Measurements from ENCODE around the gene NOS2. TPM values are rescaled to one million over a fixed set of nuclear protein-coding genes. Genes with fewer than 3 reads are reported as not detected.
"Not testable (repeated sequence)": the region's sequence is repeated elsewhere in the genome, so short reads cannot be mapped to it uniquely, and the experiment has no call there.

Gene NOS2
- total RNA-seq, 2 experiments from 2014 or later = 0.04 TPM; not detected in 1

GRCh38 chr17:27822108-27822507 is 21.8 kb upstream of the NOS2 start:
- CTCF ChIA-PET, POLR2A ChIA-PET: not testable (repeated sequence)

DNA sequence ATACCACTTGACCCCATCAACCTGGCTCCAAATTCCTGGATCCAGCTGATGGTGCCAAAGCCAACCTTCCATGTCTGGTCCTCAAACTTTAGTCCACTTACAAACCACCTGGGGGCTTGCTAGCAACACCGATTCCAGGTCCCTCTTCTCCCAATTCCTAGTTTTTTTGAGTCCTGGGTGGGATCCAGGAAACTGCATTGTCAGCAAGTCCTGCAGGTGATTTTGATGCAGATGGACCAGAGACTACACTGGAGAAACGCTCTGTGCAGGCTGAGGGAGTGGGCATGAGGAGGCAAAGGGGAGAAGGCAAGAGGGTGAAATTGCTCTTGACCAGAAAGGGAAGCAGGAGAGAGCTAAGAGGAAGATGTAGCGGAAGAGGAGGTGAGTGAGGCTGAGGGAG is 21.0 kb upstream of the NOS2 start:
- CTCF ChIA-PET = no interaction called here

DNA sequence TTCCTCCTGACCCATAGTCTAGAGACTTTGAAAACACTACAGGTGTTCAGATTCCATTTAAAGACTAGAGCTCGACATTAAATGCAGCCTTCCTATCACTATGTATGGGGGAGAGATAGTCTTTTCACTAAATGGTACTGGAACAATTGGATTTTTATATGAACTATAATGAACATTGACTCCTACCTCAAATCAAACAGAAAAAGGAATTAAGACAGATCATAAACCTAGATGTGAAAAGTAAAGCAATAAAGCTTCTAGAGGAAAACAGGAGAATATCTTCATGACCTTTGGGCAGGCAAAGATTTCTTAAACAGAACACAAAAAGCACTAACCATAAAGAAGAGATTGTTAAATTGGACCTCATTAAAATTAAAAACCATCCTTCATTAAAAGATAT is 18.8 kb upstream of the NOS2 start:
- ChIA-PET CTCF (no interaction called here), POLR2A (interaction anchor here (0.6 kb wide), 1 partner anchor 110 kb away, joined by 3 read pairs; no protein-coding TSS in a partner anchor)

More for the DNA sequence above, 21.0 kb upstream of the NOS2 start:
- POLR2A ChIA-PET = no interaction called here

GRCh38 chr17:27818401-27819105 is 18.2 kb upstream of the NOS2 start:
- ChIA-PET CTCF (no interaction called here), POLR2A (interaction anchor here (0.6 kb wide), 1 partner anchor 109 kb away, joined by 3 read pairs; no protein-coding TSS in a partner anchor)

GRCh38 chr17:27817731-27818130 is 17.4 kb upstream of the NOS2 start:
- CTCF ChIA-PET = no interaction called here
- POLR2A ChIA-PET = no interaction called here

DNA sequence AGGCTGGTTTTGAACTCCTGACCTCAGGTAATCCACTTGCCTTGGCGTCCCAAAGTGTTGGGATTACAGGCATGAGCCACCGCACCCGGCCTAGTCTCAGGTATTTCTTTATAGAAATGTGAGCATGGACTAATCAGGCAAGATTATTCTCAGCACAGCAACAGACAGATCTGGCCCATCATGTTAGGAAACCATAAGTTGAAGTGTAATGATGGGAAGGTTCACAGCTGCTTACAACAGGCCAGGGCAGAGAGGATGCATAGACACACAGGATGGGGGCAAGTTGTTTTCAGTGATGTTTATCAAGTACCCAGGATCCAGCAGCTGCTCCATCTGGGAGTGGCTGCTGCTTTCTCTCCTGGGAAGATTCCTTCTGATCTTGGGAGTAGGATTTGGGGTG is 16.6 kb upstream of the NOS2 start:
- POLR2A ChIA-PET = no interaction called here
- CTCF ChIA-PET = no interaction called here

DNA sequence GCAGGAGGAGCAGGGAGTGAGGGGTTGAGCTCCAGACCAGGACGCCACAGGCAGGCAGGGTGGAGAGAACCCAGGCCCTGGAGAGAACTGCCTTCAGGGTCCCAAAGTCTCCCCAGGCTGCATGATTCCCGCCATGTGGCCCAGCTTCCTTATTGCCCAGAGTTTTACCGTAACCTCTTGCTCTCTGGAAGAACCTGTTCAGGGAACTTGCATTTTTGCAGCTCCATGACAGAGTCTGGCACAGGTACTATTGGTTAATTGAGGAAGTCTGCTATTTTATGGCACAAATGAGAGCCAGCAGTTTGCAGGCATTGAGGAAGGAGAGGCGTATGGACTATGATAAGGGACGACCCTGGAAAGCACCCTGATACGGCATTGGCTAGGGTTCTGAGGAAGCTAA is 11.6 kb upstream of the NOS2 start:
- CTCF ChIA-PET = interaction anchor here (13.1 kb wide), 1 partner anchor 70 kb away, joined by 194 read pairs; no protein-coding TSS in a partner anchor
- POLR2A ChIA-PET = interaction anchor here (0.7 kb wide), 1 partner anchor 269 kb away, joined by 3 read pairs; no protein-coding TSS in a partner anchor

DNA sequence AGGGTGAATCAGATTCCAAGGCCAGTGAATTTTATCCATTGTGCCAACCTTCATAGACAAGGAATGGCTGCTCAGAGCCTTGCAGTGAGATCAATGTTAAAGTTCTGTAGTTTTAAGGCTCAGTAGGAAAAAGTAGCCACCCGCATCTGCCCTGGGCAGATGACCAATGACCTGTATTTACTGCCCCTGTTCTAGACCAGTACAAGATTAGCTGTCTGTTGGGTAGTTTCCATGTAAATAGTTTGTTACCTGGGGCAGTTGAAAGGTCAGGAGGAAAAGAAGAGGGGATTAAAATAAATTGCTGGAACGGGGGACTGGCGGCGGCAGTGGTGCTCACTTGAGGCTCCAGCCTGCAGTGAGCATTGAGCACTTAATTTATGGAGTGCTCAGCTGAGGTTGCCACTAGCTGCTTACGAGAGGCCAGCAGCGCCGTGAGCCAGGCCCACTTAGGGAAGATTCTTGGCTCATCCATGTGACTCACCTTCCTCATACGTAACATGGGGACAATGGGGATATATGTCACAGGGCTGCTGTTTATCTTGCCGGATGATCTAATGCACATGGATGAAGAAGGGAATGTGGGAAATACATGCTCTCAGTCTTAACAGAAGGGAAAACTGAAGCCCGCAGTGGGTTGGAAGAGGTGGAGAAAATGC is 10.7 kb upstream of the NOS2 start:
- CTCF ChIA-PET = interaction anchor here (0.6 to 13.1 kb wide), 2 partner anchors 8 to 71 kb away, joined by 3 to 194 read pairs; no protein-coding TSS in a partner anchor
- POLR2A ChIA-PET = interaction anchor here (1.1 kb wide), 1 partner anchor 35 kb away, joined by 3 read pairs; no protein-coding TSS in a partner anchor

DNA sequence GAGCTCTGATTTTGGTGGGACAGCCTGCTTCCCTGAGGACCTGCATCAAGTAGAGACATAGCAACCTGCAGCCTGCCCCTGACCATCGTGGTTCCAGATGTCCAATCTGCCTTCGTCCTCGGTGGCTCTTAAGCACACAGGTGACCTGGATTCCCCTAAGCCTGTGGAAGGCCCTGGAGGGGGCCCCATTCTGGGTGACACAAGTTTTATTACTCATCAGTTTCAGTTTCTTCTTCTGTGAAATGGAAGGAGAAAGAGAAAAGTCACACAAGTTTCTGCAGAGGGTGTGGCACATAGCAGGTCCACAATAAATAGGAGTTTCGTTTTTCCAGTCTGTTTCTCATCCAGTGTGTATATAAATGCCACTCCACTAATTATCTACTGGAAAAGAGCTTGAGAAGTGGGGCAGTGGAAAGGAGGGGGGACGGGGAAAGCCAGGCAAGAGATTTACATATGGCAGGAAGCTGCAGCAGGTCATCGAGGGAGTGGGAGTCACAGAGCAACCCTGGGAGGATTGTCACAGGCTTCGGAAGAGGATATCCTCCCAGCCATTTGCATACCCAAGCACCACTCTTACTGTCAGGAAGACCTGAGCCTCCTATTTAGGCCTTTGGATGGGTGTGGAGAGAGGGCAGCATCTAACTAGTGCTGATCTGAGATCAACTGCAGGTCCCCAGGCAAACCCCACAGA is 10.0 kb upstream of the NOS2 start:
- CTCF ChIA-PET = interaction anchor here (13.1 kb wide), 1 partner anchor 72 kb away, joined by 194 read pairs; no protein-coding TSS in a partner anchor
- POLR2A ChIA-PET = interaction anchor here (1.1 kb wide), 1 partner anchor 36 kb away, joined by 3 read pairs; no protein-coding TSS in a partner anchor

DNA sequence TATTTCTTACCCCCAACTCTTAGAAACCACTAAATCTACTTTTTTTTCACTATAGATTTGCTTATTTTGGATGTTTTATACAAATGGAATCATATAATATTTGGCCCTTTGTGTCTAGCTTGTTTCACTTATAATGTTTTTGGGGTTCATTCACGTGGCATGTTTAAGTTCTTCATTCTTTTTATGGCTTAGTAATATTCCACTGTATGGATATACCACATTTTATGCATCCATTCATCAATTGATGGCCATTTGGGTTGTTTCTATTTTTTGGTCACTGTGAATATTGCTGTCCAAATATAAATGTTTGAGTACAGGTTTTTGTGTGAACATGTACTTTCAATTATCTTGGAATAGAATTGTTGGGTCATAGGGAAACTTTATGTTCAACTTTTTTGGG is 9.2 kb upstream of the NOS2 start:
- ChIA-PET POLR2A (no interaction called here), CTCF (interaction anchor here (13.1 kb wide), 1 partner anchor 73 kb away, joined by 194 read pairs; no protein-coding TSS in a partner anchor)

- ChIA-PET POLR2A (no interaction called here), CTCF (interaction anchor here (1.5 to 13.1 kb wide), 4 partner anchors 10 to 85 kb away, joined by 6 to 194 read pairs (median 22); partner anchors contain the start of gene LYRM9)
Measured at GRCh38 chr17:27808628-27809027, 8.3 kb upstream of the NOS2 start.

DNA sequence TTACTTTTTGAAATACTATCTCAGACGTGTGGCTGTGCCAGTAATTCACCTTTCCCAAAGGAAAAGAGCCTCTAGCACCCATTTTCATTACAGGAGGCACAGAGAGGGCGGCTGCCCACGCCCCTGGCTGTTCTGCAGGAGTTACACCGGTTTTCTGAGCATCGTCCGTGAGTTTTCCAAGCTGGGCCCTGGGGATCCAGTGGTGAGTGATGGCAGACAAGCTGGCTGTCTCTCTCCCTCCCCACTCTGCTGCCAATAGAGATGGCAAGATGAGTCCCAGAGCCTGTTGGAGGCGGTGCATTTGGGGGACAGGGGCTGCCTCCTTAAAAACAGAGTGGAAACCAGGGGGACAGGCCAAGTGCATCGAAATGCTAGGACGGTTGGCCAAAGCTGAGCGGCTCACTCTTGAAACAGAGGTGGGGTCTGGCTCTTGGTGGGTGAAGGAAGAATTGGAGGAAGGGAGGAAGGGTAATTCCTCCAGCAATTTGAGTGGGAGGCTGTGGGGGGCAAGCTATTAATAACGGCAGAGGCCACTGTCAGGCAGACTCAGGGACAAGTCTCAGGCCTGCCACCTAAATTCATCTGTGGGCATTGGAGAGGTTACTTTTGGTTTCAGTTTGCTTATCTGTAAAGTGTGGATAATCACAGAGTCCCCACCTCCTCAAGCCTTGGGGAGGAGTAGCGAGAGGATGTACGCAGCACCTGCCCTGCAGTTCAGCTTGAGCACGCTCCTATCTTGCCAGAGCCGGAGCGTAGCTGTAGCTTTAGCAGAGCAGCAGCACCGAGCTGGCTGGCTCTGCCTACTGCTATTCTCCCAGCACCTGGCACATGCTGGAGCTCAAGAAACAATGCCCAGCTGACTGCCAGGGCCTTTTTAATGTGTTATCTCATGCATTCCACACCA is 7.5 kb upstream of the NOS2 start:
- ChIA-PET CTCF (interaction anchor here (0.9 to 13.1 kb wide), 5 partner anchors 10 to 85 kb away, joined by 3 to 194 read pairs (median 6); partner anchors contain the start of gene LYRM9), POLR2A (interaction anchor here (0.5 kb wide), 1 partner anchor 9 kb away, joined by 3 read pairs; no protein-coding TSS in a partner anchor)

DNA sequence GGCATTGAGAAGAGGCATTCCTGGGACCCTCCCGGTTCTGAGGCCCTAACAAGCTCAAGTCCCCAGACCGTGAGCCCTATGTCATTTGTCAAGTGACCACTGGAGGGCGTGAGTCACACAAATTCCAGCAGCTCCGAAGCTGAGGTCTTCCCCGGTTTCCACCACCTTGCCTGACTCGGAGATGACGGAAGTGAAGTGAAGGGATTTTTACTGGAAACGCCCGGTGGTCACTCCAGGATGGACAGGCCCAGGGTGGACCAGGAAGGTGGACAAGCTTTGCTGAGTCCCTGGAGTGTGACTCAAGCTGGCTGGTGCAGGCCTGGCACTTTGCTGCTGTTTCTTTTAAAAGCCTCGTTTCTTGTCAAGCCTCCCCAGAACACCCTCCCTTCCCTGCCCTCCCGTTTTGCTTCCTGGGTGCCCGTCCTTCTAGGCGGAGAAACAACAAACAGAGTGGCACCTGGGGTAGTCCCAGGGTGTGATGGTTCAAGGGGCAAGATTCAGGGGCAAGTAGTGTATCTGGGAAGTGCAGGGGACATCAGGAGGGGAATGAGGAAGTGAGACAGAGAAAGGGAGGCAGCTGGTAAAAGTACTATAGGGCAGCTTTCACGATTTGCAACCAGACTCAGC is 5.3 kb upstream of the NOS2 start:
- ChIA-PET CTCF (interaction anchor here (0.8 to 13.1 kb wide), 13 partner anchors 9 to 488 kb away, joined by 3 to 194 read pairs (median 4); partner anchors contain the start of gene LYRM9), POLR2A (interaction anchor here (1.0 to 1.5 kb wide), 2 partner anchors 74 to 88 kb away, joined by 3 to 8 read pairs; partner anchors contain the start of gene LYRM9)

DNA sequence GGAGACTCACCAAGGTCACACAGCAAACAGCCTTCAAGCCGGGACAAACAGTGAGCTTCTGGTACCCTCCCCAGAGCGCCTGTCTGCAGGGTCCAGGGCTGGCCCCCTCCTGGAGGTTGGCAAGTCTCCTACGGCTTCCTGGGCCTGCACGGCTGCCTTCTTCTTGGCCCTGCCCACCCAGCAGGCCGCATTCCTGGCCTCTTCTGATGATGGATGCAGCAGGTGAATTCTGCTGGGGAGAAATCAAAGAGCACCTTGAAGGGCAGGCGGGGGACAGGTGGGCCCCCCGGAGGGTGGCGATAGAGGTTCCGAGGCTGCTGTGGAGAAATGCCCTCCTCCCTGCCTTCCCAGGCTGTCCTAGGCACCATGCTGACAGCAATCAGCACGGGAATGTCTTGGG is 3.8 kb upstream of the NOS2 start:
- ChIA-PET CTCF (interaction anchor here (13.1 kb wide), 1 partner anchor 78 kb away, joined by 194 read pairs; no protein-coding TSS in a partner anchor), POLR2A (interaction anchor here (0.6 kb wide), 1 partner anchor 1303 kb away, joined by 17 read pairs; no protein-coding TSS in a partner anchor)

GRCh38 chr17:27802962-27803680 is 2.8 kb upstream of the NOS2 start:
- ChIA-PET CTCF (interaction anchor here (0.6 to 13.1 kb wide), 2 partner anchors 8 to 79 kb away, joined by 3 to 194 read pairs; no protein-coding TSS in a partner anchor), POLR2A (no interaction called here)

GRCh38 chr17:27802033-27802432 is 1.7 kb upstream of the NOS2 start:
- CTCF ChIA-PET = interaction anchor here (1.1 to 1.6 kb wide), 2 partner anchors 78 to 92 kb away, joined by 5 read pairs; partner anchors contain the start of gene LYRM9
- POLR2A ChIA-PET = interaction anchor here (0.6 kb wide), 1 partner anchor 77 kb away, joined by 3 read pairs; no protein-coding TSS in a partner anchor

- POLR2A ChIA-PET = no interaction called here
Measured at GRCh38 chr17:27798376-27798775, 2.0 kb downstream of the NOS2 start.

More at GRCh38 chr17:27798376-27798775, 2.0 kb downstream of the NOS2 start:
- CTCF ChIA-PET = interaction anchor here (1.0 kb wide), 1 partner anchor 10 kb away, joined by 6 read pairs; no protein-coding TSS in a partner anchor
